Measurements from ENCODE around the gene RPE.

DNA sequence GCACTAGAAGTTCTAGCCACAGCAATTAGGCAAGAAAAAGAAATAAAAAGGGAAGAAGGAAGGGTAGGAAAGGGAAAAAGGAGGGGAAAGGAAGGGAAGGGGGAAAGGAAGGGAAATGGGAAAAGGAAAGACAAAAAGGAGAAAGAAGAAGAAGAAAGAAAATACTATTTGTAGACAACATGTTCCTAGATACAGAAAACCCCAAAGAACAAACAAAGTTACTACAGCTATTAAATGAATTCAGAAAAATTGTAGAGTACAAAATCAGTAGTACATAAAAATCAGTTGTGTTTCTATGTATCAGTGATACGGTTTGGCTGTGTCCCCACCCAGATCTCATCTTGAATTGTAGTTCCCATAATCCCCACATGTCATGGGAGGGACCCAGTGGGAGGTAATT, 52.3 kb downstream of the RPE start:
- TF ChIP-seq, protein P1, sequence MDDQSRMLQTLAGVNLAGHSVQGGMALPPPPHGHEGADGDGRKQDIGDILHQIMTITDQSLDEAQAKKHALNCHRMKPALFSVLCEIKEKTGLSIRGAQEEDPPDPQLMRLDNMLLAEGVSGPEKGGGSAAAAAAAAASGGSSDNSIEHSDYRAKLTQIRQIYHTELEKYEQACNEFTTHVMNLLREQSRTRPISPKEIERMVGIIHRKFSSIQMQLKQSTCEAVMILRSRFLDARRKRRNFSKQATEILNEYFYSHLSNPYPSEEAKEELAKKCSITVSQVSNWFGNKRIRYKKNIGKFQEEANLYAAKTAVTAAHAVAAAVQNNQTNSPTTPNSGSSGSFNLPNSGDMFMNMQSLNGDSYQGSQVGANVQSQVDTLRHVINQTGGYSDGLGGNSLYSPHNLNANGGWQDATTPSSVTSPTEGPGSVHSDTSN (IDR thresholded peaks at IDR 0.05; ENCODE audit: insufficient replicate concordance, low read depth, low read length), result no peak
- no peak for TF ChIP-seq POLR2AphosphoS5 (IDR thresholded peaks at IDR 0.05; ENCODE audit: low read length)
- no peak for TF ChIP-seq PML (IDR thresholded peaks at IDR 0.05; ENCODE audit: low read length)
- TF ChIP-seq, protein P2, sequence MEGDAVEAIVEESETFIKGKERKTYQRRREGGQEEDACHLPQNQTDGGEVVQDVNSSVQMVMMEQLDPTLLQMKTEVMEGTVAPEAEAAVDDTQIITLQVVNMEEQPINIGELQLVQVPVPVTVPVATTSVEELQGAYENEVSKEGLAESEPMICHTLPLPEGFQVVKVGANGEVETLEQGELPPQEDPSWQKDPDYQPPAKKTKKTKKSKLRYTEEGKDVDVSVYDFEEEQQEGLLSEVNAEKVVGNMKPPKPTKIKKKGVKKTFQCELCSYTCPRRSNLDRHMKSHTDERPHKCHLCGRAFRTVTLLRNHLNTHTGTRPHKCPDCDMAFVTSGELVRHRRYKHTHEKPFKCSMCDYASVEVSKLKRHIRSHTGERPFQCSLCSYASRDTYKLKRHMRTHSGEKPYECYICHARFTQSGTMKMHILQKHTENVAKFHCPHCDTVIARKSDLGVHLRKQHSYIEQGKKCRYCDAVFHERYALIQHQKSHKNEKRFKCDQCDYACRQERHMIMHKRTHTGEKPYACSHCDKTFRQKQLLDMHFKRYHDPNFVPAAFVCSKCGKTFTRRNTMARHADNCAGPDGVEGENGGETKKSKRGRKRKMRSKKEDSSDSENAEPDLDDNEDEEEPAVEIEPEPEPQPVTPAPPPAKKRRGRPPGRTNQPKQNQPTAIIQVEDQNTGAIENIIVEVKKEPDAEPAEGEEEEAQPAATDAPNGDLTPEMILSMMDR (IDR thresholded peaks at IDR 0.05 in 2 of 3, conservative IDR thresholded peaks at IDR 0.05 in 1 of 3; ENCODE audit: control insufficient read depth in 2 of 3, extremely low read depth in 1 of 3, insufficient read depth in 1 of 3, low read depth in 3 of 3, low read length in 3 of 3), result no peak
- no peak for TF ChIP-seq CBX5 (IDR thresholded peaks at IDR 0.05; ENCODE audit: low read depth)
- no peak for TF ChIP-seq CHD2 (IDR thresholded peaks at IDR 0.05; ENCODE audit: borderline replicate concordance, low read depth, low read length)
- TF ChIP-seq IRF3 (IDR thresholded peaks at IDR 0.05), result no peak
- no peak for TF ChIP-seq POLR2A (IDR thresholded peaks at IDR 0.05; ENCODE audit: low read depth, low read length)
- no peak for TF ChIP-seq RELA (IDR thresholded peaks at IDR 0.05; ENCODE audit: borderline replicate concordance, partially characterized antibody)
- TF ChIP-seq POLR2AphosphoS2 (IDR thresholded peaks at IDR 0.05; ENCODE audit: low read depth, low read length), result no peak
- TF ChIP-seq STAT1 (conservative IDR thresholded peaks at IDR 0.05), result no peak
- TF ChIP-seq PKNOX1 (IDR thresholded peaks at IDR 0.05), result no peak
- TF ChIP-seq EP300 (IDR thresholded peaks at IDR 0.05; ENCODE audit: borderline replicate concordance in 1 of 2, control insufficient read depth in 1 of 2, low read depth in 2 of 2, low read length in 2 of 2), result no peak
- no peak for TF ChIP-seq CBX3 (IDR thresholded peaks at IDR 0.05; ENCODE audit: borderline replicate concordance, low read depth)

Measured in GM12878 (cell line).